Tibial nerve (tissue), 4 donors: ENCODE data around the gene MICU1. TPM values are rescaled to one million over a fixed set of nuclear protein-coding genes. Genes with fewer than 3 reads are reported as not detected.

Experiments
- DNase-seq, 2 donors: peaks; one replicate each; pipeline ENCODE4 v3.0.0-alpha.2; 2019; ENCODE audit warnings: low spot score in 2 of 2
- H3K27ac ChIP-seq, 4 donors: fragments of 200-600 bp; sonication (generic) in 3 of 4; one replicate each; pipeline ENCODE4 v1.5.1; 2017 to 2019; ENCODE audit warnings: mild to moderate bottlenecking in 1 of 4
- H3K27me3 ChIP-seq, 2 donors: fragments of 200-600 bp; sonication (generic) in 1 of 2; one replicate each; pipeline versions ENCODE4 v1.5.1 to v1.6.0; 2017 to 2019
- H3K36me3 ChIP-seq, 3 donors: fragments of 200-600 bp; sonication (generic); one replicate each; pipeline ENCODE4 v1.5.1; 2018 to 2019
- H3K4me1 ChIP-seq, 4 donors: fragments of 200-600 bp; sonication (generic) in 3 of 4; one replicate each; pipeline ENCODE4 v1.5.1; 2017 to 2019
- H3K4me3 ChIP-seq, 4 donors: fragments of 200-600 bp; sonication (generic) in 3 of 4; one replicate each; pipeline ENCODE4 v1.5.1; 2017 to 2019; ENCODE audit warnings: mild to moderate bottlenecking in 1 of 4, moderate library complexity in 1 of 4
- H3K9me3 ChIP-seq, 4 donors: fragments of 200-600 bp; sonication (generic) in 3 of 4; one replicate each; pipeline ENCODE4 v1.5.1; 2017 to 2019
- CTCF ChIP-seq, 5 experiments: fragments of 200-600 bp in 3 of 5; fragments of 450-650 bp in 2 of 5; sonication (generic) in 3 of 5; IDR thresholded peaks; one replicate each; pipeline ENCODE4 v1.5.1; 2016 to 2019; ENCODE audit warnings: antibody characterized with exemption in 5 of 5, mild to moderate bottlenecking in 3 of 5, moderate library complexity in 2 of 5
- EP300 ChIP-seq, 2 donors: sonication (generic); formaldehyde crosslinking; IDR thresholded peaks; one replicate each; pipeline ENCODE4 v1.6.1; 2017; ENCODE audit warnings: antibody characterized with exemption in 2 of 2, mild to moderate bottlenecking in 1 of 2
- POLR2A ChIP-seq, 2 donors: fragments of 450-650 bp; IDR thresholded peaks; one replicate each; pipeline ENCODE4 v1.6.1; 2017; ENCODE audit warnings: antibody characterized with exemption in 2 of 2, mild to moderate bottlenecking in 2 of 2, moderate library complexity in 2 of 2
- WGBS, 2 donors: methylation state at CpG; one replicate each; pipeline ENCODE4 v1.1.5; 2018; 5-methylcytosine and 5-hydroxymethylcytosine counted together
- total RNA-seq, 4 donors: library from RNA; depleted of rRNA; stranded (reverse); fragments of >200 nt; gene quantifications; one replicate each; pipeline ENCODE4 v1.1.0, GENCODE V29; 2016

The MICU1 gene
- total RNA-seq, 4 donors from 2014 or later: 19.4 to 46.5 (median 35.8) TPM

- WGBS, 2 donors: 84 to 89% methylated on average over 2 of the region's 2 CpGs
- Histone ChIP-seq H3K36me3 (no peaks in the 10 kb centered on the region), H3K27ac (peak overlapping the region; percentile 68 to 98 (median 86))
Measured at GRCh38 chr10:72330069-72330426, 295.8 kb downstream of the MICU1 start.

DNA sequence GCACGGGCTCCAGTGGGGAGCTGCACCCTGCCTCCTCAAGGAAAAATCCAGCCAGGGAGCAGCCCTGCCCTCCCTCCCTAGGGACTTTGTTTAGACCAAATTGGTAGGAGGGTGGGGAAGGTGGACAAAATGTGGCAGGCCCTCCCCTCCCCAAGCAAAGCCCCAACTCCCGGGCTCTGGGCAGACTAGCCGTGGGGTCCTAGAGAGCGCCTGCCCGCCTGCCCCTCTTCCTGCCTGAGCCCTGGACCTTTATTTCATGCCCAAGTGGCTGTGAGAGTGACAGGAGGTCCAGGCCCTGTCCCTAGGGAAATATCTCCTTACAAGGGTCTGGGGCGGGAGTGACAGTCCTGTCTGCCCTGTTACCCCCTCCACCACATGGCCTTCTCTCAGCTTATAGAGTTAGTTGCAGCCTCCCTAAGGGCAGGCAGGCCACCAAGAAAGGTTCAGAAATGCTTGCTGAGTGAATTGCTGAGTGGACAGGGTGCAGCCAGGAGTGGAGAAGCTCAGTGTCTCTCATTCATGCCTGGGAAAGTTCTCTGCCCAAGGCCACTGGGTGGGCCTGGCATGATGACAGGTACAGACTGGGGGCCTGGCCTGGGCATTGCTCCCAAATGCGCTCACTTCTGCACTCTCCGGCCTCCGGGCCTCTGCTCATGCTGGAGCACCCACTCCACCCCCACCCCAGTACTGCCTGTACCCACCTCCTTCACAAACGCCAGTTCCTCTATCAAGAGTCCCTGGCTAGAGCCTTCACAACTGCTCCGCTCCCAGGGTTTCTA lies 296.4 kb downstream of the MICU1 start:
- H3K27ac ChIP-seq: peak overlapping the region; percentile 68 to 98 (median 86)
- no peak for DNase-seq
- H3K36me3 ChIP-seq: no peaks in the 10 kb centered on the region
- no peaks in the 10 kb centered on the region for H3K27me3 ChIP-seq
- peaks cover 5 to 93% (median 76%) of the 10 kb centered on the region in 4 donors for H3K4me1 ChIP-seq
- H3K9me3 ChIP-seq: no peaks in the 10 kb centered on the region
- TF ChIP-seq CTCF (IDR thresholded peaks at IDR 0.05): no peak
- TF ChIP-seq EP300 (IDR thresholded peaks at IDR 0.05): no peak
- TF ChIP-seq POLR2A (IDR thresholded peaks at IDR 0.05): no peak
- WGBS, 2 donors: 65 to 72% methylated on average over 6 to 11 of the region's 11 CpGs
- H3K4me3 ChIP-seq: no peak overlapping the region

More at GRCh38 chr10:72330069-72330426, 295.8 kb downstream of the MICU1 start:
- TF ChIP-seq CTCF (IDR thresholded peaks at IDR 0.05): no peak
- TF ChIP-seq POLR2A (IDR thresholded peaks at IDR 0.05): no peak
- no peak for TF ChIP-seq EP300 (IDR thresholded peaks at IDR 0.05)
- Histone ChIP-seq H3K27me3 (no peaks in the 10 kb centered on the region), H3K4me1 (peaks cover 5 to 93% (median 75%) of the 10 kb centered on the region in 4 donors), H3K9me3 (no peaks in the 10 kb centered on the region), H3K4me3 (no peak overlapping the region)
- DNase-seq: no peak

DNA sequence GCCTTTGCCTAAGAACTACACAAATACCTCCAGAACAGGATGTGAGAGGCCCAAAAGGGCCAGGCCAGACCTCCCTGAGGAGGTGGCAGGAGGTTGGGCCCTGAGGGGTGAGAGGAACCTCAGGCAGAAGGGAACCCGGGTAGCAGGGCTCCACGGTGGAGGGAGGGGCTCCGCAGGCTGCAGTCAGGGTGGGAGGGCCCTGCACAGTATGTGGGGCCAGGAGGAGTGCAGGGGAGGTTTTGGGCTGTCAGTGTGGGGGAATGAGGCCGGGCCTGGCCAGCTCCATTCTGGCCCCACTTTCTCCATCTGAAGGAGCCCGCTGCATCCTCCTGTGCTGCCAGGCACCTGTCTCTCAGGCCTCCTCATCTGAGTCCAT lies 297.1 kb downstream of the MICU1 start:
- H3K27ac ChIP-seq: peak overlapping the region; percentile 68 to 98 (median 86)
- H3K4me1 ChIP-seq: peaks cover 5 to 90% (median 74%) of the 10 kb centered on the region in 4 donors
- TF ChIP-seq CTCF (IDR thresholded peaks at IDR 0.05) (no peak), EP300 (IDR thresholded peaks at IDR 0.05) (no peak), POLR2A (IDR thresholded peaks at IDR 0.05) (no peak)
- no peak overlapping the region for H3K4me3 ChIP-seq
- no peaks in the 10 kb centered on the region for H3K9me3 ChIP-seq
- H3K27me3 ChIP-seq: no peaks in the 10 kb centered on the region
- no peak for DNase-seq
- 44 to 53% methylated on average over 5 of the region's 5 CpGs for WGBS, 2 donors
- H3K36me3 ChIP-seq: no peaks in the 10 kb centered on the region

DNA sequence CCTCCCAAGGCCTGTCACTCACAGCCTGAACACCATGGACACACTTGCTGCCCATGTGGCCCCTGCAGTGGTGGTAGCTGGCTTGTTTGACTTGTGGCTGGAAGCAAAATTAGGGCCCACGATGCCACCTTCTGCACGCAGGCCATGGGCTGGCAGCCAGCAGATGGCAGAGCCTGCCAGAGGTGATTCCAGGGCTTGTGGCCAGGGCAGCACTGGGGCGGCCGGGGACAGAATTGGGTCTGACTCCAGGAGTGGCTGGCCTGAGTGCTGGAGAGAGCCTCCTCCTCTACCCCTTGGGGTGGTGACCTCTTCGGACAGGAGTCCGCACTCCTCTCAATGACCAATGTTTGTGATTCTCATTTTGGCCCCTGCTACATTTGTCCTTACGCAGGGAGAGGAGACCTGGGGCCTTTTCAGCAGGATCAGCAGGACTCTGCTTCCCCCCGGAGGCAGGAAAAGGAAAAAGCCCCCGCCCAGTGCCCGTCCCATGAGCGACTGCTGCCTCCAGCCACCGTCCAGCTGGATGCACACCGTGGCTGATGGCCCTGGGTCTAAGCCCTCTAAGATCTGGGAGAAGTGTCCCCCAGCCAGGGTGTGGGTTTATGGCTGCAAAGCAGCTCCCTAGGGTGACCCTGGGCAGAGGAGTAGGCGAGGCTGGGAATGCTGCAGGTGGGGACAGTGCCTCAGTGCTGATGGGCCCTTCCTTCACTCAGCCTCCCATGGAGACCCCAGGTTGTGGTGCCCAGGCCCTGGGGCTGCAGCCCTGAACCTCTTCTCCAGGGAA lies 297.6 kb downstream of the MICU1 start:
- Histone ChIP-seq H3K27ac (peak overlapping the region; percentile 68 to 98 (median 86)), H3K36me3 (no peaks in the 10 kb centered on the region), H3K27me3 (no peaks in the 10 kb centered on the region), H3K4me1 (peaks cover 5 to 90% (median 69%) of the 10 kb centered on the region in 4 donors), H3K9me3 (no peaks in the 10 kb centered on the region), H3K4me3 (no peak overlapping the region)
- 10 to 26% methylated on average over 9 to 14 of the region's 14 CpGs for WGBS, 2 donors
- TF ChIP-seq POLR2A (IDR thresholded peaks at IDR 0.05) (no peak), CTCF (IDR thresholded peaks at IDR 0.05) (peak; percentile 47 to 89 (median 70)), EP300 (IDR thresholded peaks at IDR 0.05) (peak in 1 of 2 donors; percentile 46)
- peak; percentile 52 to 68 for DNase-seq
